HCT116 (cell line): ENCODE results near the gene PLEKHG5. TPM values are rescaled to one million over a fixed set of nuclear protein-coding genes. Genes with fewer than 3 reads are reported as not detected.
A peak's percentile ranks its signal among the peaks of the same experiment; 100 is the strongest.

Experiments
- ATAC-seq: fragments of 200-7000 bp; cut with Tn5 transposase; 2 replicates; pipeline ENCODE4 v1.9.1; 2020; ENCODE audit warnings: mild to moderate bottlenecking, moderate library complexity
- BruUV-seq: library from RNA; stranded (reverse); fragments of 400-500 nt; replicated peaks from 2 replicates; lab custom pipeline; 2021; lab: Mats Ljungman, UMichigan
- CTCF ChIA-PET: fragments of 300-600 bp; sonication (Branson Sonifier 250); formaldehyde crosslinking; loops from one replicate; lab custom pipeline; 2021; ENCODE audit warnings: antibody characterized with exemption; lab: Charles Lee
- POLR2A ChIA-PET: fragments of 300-600, 350-600 bp; sonication (Branson Sonifier 250); formaldehyde crosslinking; loops from one replicate; lab custom pipeline; 2021; ENCODE audit warnings: antibody characterized with exemption; lab: Charles Lee
- RAD21 ChIA-PET, 2 experiments: fragments of 300-600 bp; sonication (Branson Sonifier 250); formaldehyde crosslinking; loops; one replicate each; lab custom pipeline; 2023; ENCODE audit warnings: low total read pairs in 2 of 2; ENCODE audit not compliant: uncharacterized antibody in 2 of 2, unreplicated experiment in 2 of 2, low non-redundant PET in 1 of 2; lab: Charles Lee
- DNase-seq: peaks from one replicate; pipeline ENCODE4 v3.0.0-alpha.2; 2010; ENCODE audit warnings: low read depth, low spot score
- H2AFZ ChIP-seq: fragments of 200-600 bp; shearing (Covaris generic), sonication (generic); 2 replicates; pipeline ENCODE4 v1.6.1; 2017; ENCODE audit warnings: low read depth, mixed run types, mixed read lengths, antibody characterized with exemption, low read length; ENCODE audit not compliant: poor library complexity, severe bottlenecking
- H3K27ac ChIP-seq: 2 replicates; pipeline ENCODE4 v1.5.1; 2012; ENCODE audit warnings: low read depth, low read length
- H3K27me3 ChIP-seq: fragments of 200-600 bp; sonication (generic); 2 replicates; pipeline ENCODE4 v1.6.1; 2016; ENCODE audit warnings: mixed run types, low read length, mixed read lengths; ENCODE audit not compliant: insufficient read depth
- H3K36me3 ChIP-seq, 2 experiments: fragments of 200-500 bp in 1 of 2; fragments of 200-600 bp in 1 of 2; sonication (Bioruptor generic) in 1 of 2; sonication (generic) in 1 of 2; 2 replicates each; pipeline versions ENCODE4 v1.5.1 to v1.6.1; 2014 to 2016; ENCODE audit warnings: low read length in 2 of 2, inconsistent platforms in 1 of 2, mixed read lengths in 1 of 2, mixed run types in 1 of 2; ENCODE audit not compliant: insufficient read depth in 2 of 2, control insufficient read depth in 1 of 2
- H3K4me1 ChIP-seq, 2 experiments: fragments of 200-600 bp in 1 of 2; sonication (generic) in 1 of 2; 2 replicates each; pipeline versions ENCODE4 v1.5.1 to v1.6.1; 2012 to 2017; ENCODE audit warnings: low read length in 2 of 2, inconsistent platforms in 1 of 2, mild to moderate bottlenecking in 1 of 2, mixed read lengths in 1 of 2, mixed run types in 1 of 2, moderate library complexity in 1 of 2; ENCODE audit not compliant: insufficient read depth in 2 of 2, control insufficient read depth in 1 of 2
- H3K4me2 ChIP-seq: fragments of 200-600 bp; sonication (generic); 2 replicates; pipeline ENCODE4 v1.6.1; 2017; ENCODE audit warnings: mixed run types, low read length, mixed read lengths
- H3K4me3 ChIP-seq, 2 experiments: fragments of 200-600 bp in 1 of 2; sonication (generic) in 1 of 2; replicated peaks in 1 of 2; 2 replicates each; pipeline ENCODE4 v1.5.1; 2011 to 2016; ENCODE audit warnings: low read length in 2 of 2, control low read depth in 1 of 2, low read depth in 1 of 2, mild to moderate bottlenecking in 1 of 2, mixed read lengths in 1 of 2, mixed run types in 1 of 2
- H3K79me2 ChIP-seq: fragments of 200-600 bp; sonication (generic); 2 replicates; pipeline ENCODE4 v1.6.1; 2017; ENCODE audit warnings: mild to moderate bottlenecking, mixed run types, low read length, moderate library complexity, mixed read lengths; ENCODE audit not compliant: insufficient read depth
- H3K9ac ChIP-seq: fragments of 200-600 bp; sonication (generic); 2 replicates; pipeline ENCODE4 v1.6.1; 2016; ENCODE audit warnings: low read length, mixed read lengths
- H3K9me2 ChIP-seq: fragments of 200-600 bp; sonication (generic), shearing (Covaris generic); 2 replicates; pipeline ENCODE4 v1.6.1; 2017; ENCODE audit warnings: mixed run types, mild to moderate bottlenecking, moderate library complexity; ENCODE audit not compliant: insufficient read depth
- H3K9me3 ChIP-seq, 2 experiments: fragments of 200-500 bp in 1 of 2; fragments of 200-600 bp in 1 of 2; sonication (Bioruptor generic) in 1 of 2; sonication (generic) in 1 of 2; 2 replicates each; pipeline ENCODE4 v1.6.1; 2014 to 2017; ENCODE audit warnings: low read length in 2 of 2, mixed read lengths in 2 of 2, inconsistent platforms in 1 of 2, low read depth in 1 of 2, mild to moderate bottlenecking in 1 of 2, mixed run types in 1 of 2, moderate library complexity in 1 of 2; ENCODE audit not compliant: control insufficient read depth in 1 of 2, insufficient read depth in 1 of 2
- H4K20me1 ChIP-seq: fragments of 200-600 bp; sonication (generic), shearing (Covaris generic); 2 replicates; pipeline ENCODE4 v1.6.1; 2017; ENCODE audit warnings: mixed run types, mild to moderate bottlenecking, moderate library complexity; ENCODE audit not compliant: insufficient read depth
- ATF3 ChIP-seq: IDR thresholded peaks from 2 replicates; pipeline ENCODE4 v1.6.1; 2012
- CBX3 ChIP-seq: IDR thresholded peaks from 2 replicates; pipeline ENCODE4 v1.6.1; 2012; ENCODE audit warnings: low read depth
- CTCF ChIP-seq, 3 experiments: fragments of 200-600 bp in 1 of 3; sonication (generic) in 1 of 3; IDR thresholded peaks in 2 of 3; conservative IDR thresholded peaks in 1 of 3; 2 replicates each; pipeline ENCODE4 v1.5.1; 2012 to 2017; ENCODE audit warnings: low read depth in 2 of 3, low read length in 2 of 3, antibody characterized with exemption in 1 of 3, borderline replicate concordance in 1 of 3, control low read depth in 1 of 3, mild to moderate bottlenecking in 1 of 3, mixed read lengths in 1 of 3, mixed run types in 1 of 3, moderate library complexity in 1 of 3; ENCODE audit not compliant: insufficient read depth in 1 of 3
- EGR1 ChIP-seq: IDR thresholded peaks from 2 replicates; pipeline ENCODE4 v1.6.1; 2012; ENCODE audit warnings: low read depth
- ELF1 ChIP-seq: IDR thresholded peaks from 2 replicates; pipeline ENCODE4 v1.6.1; 2012; ENCODE audit warnings: low read depth, borderline replicate concordance
- MAX ChIP-seq: IDR thresholded peaks from 2 replicates; pipeline ENCODE4 v1.6.1; 2012
- POLR2A ChIP-seq: IDR thresholded peaks from 2 replicates; pipeline ENCODE4 v1.7.0; 2011; ENCODE audit warnings: borderline replicate concordance; ENCODE audit not compliant: insufficient read depth, insufficient read length; ENCODE audit errors: extremely low read depth
- POLR2AphosphoS5 ChIP-seq: IDR thresholded peaks from 2 replicates; pipeline ENCODE4 v1.6.1; 2011; ENCODE audit warnings: mild to moderate bottlenecking, low read depth, low read length, moderate library complexity
- RAD21 ChIP-seq: IDR thresholded peaks from 2 replicates; pipeline ENCODE4 v1.6.1; 2012; ENCODE audit warnings: low read depth, mild to moderate bottlenecking
- SIN3A ChIP-seq: IDR thresholded peaks from 2 replicates; pipeline ENCODE4 v1.6.1; 2012; ENCODE audit warnings: low read depth
- TCF7L2 ChIP-seq: IDR thresholded peaks from 2 replicates; pipeline ENCODE4 v1.7.0; 2011; ENCODE audit warnings: borderline replicate concordance, inconsistent platforms; ENCODE audit not compliant: insufficient read depth, insufficient read length; ENCODE audit errors: extremely low read depth
- YY1 ChIP-seq: IDR thresholded peaks from 2 replicates; pipeline ENCODE4 v1.6.1; 2011; ENCODE audit warnings: low read length, low read depth, moderate library complexity, mild to moderate bottlenecking; ENCODE audit not compliant: insufficient replicate concordance; ENCODE audit errors: extremely low read depth
- ZBTB33 ChIP-seq: IDR thresholded peaks from 2 replicates; pipeline ENCODE4 v1.6.1; 2011; ENCODE audit warnings: mild to moderate bottlenecking, low read length, moderate library complexity; ENCODE audit not compliant: insufficient replicate concordance; ENCODE audit errors: extremely low read depth
- ZFX ChIP-seq: fragments of 450-650 bp; IDR thresholded peaks from 2 replicates; pipeline ENCODE4 v1.6.1; 2017
- ZNF274 ChIP-seq: fragments of 200-500 bp; sonication (Bioruptor generic); IDR thresholded peaks from 2 replicates; pipeline ENCODE4 v1.6.1; 2014; ENCODE audit warnings: mild to moderate bottlenecking, low read depth, low read length, inconsistent platforms
- intact Hi-C: fragments of 100-400 bp; cut with micrococcal nuclease; formaldehyde crosslinking; loops from 2 replicates; pipeline ENCODE4 v1.10.0; 2022
- total RNA-seq: library from RNA; stranded (reverse); gene quantifications from one replicate; pipeline ENCODE4 v1.2.1, GENCODE V29; 2021; ENCODE audit not compliant: unreplicated experiment
- TF ChIP-seq, protein P1 (sequence below): IDR thresholded peaks from 2 replicates; pipeline ENCODE4 v1.6.1; 2012; ENCODE audit warnings: low read depth

The PLEKHG5 gene
- total RNA-seq, 1 experiment from 2014 or later: 33.0 TPM

DNA sequence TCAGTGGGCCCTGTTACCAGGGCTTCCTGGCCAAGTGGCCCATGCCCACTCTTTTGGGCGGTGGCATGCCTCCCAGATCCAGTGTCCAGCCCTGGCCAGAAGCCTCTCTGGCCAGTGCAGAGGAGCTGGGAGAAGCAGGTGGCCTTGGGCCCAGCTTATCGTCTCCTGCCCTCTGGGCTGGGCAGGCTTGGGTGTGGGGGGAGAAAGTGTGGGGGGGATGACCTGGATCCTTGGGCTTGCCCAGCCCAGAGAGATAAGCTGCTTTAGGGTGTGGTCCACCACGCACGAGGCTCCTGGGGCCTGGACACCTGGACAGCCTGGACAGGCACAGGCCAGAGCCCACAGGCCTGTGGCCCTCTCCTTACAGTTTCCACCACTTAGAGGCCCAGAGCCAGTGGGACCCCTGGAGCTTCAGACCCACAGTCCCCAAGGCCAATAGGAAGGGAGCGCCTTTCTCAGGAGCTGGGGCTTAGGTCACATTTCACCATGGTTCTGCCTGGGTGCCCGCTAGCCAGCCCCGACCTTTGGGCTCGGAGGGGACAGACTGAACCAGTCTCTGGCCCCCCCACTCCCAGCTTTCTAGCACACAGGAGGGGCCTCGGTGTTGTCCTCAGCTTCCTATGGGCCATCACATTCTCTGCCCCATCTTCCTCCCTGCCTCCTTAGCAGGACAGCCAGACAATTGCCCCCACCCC lies 65.0 kb downstream of the PLEKHG5 start (continued):
- no peak for TF ChIP-seq RAD21

DNA sequence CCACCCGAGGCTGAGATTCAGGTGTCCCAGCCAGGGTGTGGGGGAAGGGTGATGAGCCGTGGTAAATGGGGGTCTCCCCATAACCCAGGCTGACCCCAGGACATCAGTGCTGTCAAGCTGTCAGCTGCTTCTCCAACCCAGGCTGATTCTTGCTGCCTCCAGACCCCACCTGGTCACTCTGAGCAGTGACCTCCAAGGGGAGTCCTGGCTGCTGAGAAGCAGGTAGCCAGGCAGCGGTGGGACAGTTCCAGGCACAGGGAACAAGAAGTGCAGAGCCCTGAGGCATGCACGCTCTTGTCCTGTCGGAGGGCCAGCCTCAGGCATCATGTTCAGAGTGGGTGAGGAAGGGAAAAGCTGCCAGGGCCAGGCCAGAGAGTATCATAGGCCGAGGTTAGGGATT lies 65.8 kb downstream of the PLEKHG5 start:
- no peak for DNase-seq
- TF ChIP-seq YY1: no peak
- TF ChIP-seq TCF7L2: no peak
- TF ChIP-seq POLR2A: no peak
- TF ChIP-seq POLR2AphosphoS5: no peak
- TF ChIP-seq, protein P1, sequence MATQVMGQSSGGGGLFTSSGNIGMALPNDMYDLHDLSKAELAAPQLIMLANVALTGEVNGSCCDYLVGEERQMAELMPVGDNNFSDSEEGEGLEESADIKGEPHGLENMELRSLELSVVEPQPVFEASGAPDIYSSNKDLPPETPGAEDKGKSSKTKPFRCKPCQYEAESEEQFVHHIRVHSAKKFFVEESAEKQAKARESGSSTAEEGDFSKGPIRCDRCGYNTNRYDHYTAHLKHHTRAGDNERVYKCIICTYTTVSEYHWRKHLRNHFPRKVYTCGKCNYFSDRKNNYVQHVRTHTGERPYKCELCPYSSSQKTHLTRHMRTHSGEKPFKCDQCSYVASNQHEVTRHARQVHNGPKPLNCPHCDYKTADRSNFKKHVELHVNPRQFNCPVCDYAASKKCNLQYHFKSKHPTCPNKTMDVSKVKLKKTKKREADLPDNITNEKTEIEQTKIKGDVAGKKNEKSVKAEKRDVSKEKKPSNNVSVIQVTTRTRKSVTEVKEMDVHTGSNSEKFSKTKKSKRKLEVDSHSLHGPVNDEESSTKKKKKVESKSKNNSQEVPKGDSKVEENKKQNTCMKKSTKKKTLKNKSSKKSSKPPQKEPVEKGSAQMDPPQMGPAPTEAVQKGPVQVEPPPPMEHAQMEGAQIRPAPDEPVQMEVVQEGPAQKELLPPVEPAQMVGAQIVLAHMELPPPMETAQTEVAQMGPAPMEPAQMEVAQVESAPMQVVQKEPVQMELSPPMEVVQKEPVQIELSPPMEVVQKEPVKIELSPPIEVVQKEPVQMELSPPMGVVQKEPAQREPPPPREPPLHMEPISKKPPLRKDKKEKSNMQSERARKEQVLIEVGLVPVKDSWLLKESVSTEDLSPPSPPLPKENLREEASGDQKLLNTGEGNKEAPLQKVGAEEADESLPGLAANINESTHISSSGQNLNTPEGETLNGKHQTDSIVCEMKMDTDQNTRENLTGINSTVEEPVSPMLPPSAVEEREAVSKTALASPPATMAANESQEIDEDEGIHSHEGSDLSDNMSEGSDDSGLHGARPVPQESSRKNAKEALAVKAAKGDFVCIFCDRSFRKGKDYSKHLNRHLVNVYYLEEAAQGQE: no peak
- TF ChIP-seq ZNF274: no peak
- TF ChIP-seq ATF3: no peak
- no peak for TF ChIP-seq ZBTB33
- TF ChIP-seq EGR1: no peak
- TF ChIP-seq RAD21: no peak
- TF ChIP-seq MAX: no peak
- TF ChIP-seq ELF1: no peak
- no peak for TF ChIP-seq ZFX
- no peak for TF ChIP-seq SIN3A
- no peak for TF ChIP-seq CBX3
- TF ChIP-seq CTCF (IDR thresholded peaks at IDR 0.05 in 2 of 3, conservative IDR thresholded peaks at IDR 0.05 in 1 of 3; ENCODE audit: borderline replicate concordance in 1 of 3, insufficient read depth in 1 of 3, low read depth in 2 of 3, low read length in 2 of 3): no peak

More for the DNA sequence above, 65.8 kb downstream of the PLEKHG5 start:
- Histone ChIP-seq H3K36me3 (no peaks in the 10 kb centered on the region), H3K27me3 (no peaks in the 10 kb centered on the region), H3K4me3 (peak overlapping the region; percentile 62 to 76), H3K9me2 (no peaks in the 10 kb centered on the region), H3K4me1 (peaks cover 54 to 79% of the 10 kb centered on the region in 2 experiments), H2AFZ (no peak overlapping the region), H3K4me2 (peak overlapping the region; percentile 83), H3K27ac (peak overlapping the region; percentile 81; the same call in 1 of the 2 replicates), H3K9me3 (no peaks in the 10 kb centered on the region), H3K9ac (peak overlapping the region; percentile 73), H3K79me2 (peaks cover 11% of the 10 kb centered on the region; the same call in 1 of the 2 replicates), H4K20me1 (no peaks in the 10 kb centered on the region)
- POLR2A ChIA-PET: interaction anchor here (0.7 to 0.9 kb wide), 2 partner anchors 12 to 15 kb away, joined by 3 to 4 read pairs; no protein-coding TSS in a partner anchor
- ATAC-seq: no peak
- CTCF ChIA-PET: interaction anchor here (1.4 to 2.7 kb wide), 3 partner anchors 12 to 14 kb away, joined by 5 to 19 read pairs (median 8); no protein-coding TSS in a partner anchor
- RAD21 ChIA-PET: no interaction called here
- TSS peak; percentile 47 for BruUV-seq
- intact Hi-C loops: no loop called here
